ENCODE data around the gene PTCD1.
"Not testable (repeated sequence)": the region's sequence is repeated elsewhere in the genome, so short reads cannot be mapped to it uniquely, and the experiment has no call there.

The PTCD1 gene

DNA sequence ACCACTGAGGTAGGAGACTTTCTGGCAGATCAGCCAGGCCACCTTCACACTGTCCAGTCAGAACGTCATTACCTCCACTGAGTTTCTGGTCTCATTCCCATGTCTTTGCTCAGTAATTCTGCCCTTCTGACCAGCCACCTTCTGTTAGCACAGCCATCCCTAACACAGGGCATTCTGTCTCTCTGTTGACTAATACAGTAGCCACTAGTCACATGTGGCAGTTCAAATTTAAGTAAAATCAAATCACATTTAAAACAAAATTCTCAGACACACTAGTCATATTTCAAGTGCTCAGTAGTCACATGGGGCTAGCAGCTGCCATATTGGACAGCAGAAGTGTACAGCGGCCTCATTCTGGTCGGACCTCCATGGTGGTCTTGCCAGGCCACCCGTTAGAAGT lies 7.5 kb upstream of the PTCD1 start:
- DNase-seq (ENCODE audit: extremely low spot score), result no peak
- TF ChIP-seq BHLHE40 (IDR thresholded peaks at IDR 0.05; ENCODE audit: borderline replicate concordance), result no peak
- no peak for TF ChIP-seq L3MBTL2 (conservative IDR thresholded peaks at IDR 0.05)
- TF ChIP-seq ARNT (IDR thresholded peaks at IDR 0.05), result no peak
- TF ChIP-seq SUZ12 (IDR thresholded peaks at IDR 0.05), result no peak
- TF ChIP-seq FOXA1 (IDR thresholded peaks at IDR 0.05), result no peak
- TF ChIP-seq FOXM1 (IDR thresholded peaks at IDR 0.05; ENCODE audit: borderline replicate concordance), result no peak
- TF ChIP-seq CTBP1 (IDR thresholded peaks at IDR 0.05; ENCODE audit: borderline replicate concordance), result no peak
- ChIA-PET CTCF (no interaction called here), POLR2A (no interaction called here)

DNA sequence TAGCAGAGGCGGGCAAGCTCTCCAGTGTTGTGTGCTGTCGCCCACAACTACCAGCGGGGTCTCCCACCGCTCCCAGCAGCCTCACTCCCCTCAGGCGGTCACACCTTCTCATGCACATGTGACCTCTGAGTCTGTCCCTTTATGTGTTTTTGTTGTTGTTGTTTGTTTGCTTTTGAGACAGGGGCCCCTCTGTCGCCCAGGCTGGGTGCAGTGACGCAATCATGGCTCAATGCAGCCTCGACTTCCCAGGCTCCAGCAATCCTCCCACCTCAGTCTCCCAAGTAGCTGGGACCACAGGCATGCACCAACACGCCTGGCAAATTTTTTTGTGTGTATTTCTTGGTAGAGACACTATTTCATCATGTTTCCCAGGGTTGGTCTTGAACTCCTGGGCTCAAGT lies 1.6 kb upstream of the PTCD1 start:
- DNase-seq (ENCODE audit: extremely low spot score), result no peak
- ChIA-PET CTCF (no interaction called here), POLR2A (interaction anchor here (3.2 kb wide), 1 partner anchor 32 kb away, joined by 20 read pairs; the partner anchor contains the start of genes BUD31 and PDAP1)
- TF ChIP-seq TARDBP (IDR thresholded peaks at IDR 0.05) (no peak), NFRKB (IDR thresholded peaks at IDR 0.05) (no peak), LEF1 (IDR thresholded peaks at IDR 0.05; ENCODE audit: borderline replicate concordance) (no peak), PKNOX1 (IDR thresholded peaks at IDR 0.05) (no peak), CTBP1 (IDR thresholded peaks at IDR 0.05; ENCODE audit: borderline replicate concordance) (no peak), SP1 (IDR thresholded peaks at IDR 0.05) (no peak), ELF4 (IDR thresholded peaks at IDR 0.05) (no peak), L3MBTL2 (conservative IDR thresholded peaks at IDR 0.05) (no peak), FOXA1 (IDR thresholded peaks at IDR 0.05) (no peak)

- CTCF ChIA-PET, result no interaction called here
- no peak for TF ChIP-seq TARDBP (IDR thresholded peaks at IDR 0.05)
- no peak for TF ChIP-seq SUZ12 (IDR thresholded peaks at IDR 0.05)
- TF ChIP-seq CTBP1 (IDR thresholded peaks at IDR 0.05; ENCODE audit: borderline replicate concordance), result no peak
- TF ChIP-seq PKNOX1 (IDR thresholded peaks at IDR 0.05), result no peak
- TF ChIP-seq SP1 (IDR thresholded peaks at IDR 0.05), result no peak
- TF ChIP-seq BHLHE40 (IDR thresholded peaks at IDR 0.05; ENCODE audit: borderline replicate concordance), result no peak
- no peak for TF ChIP-seq ARNT (IDR thresholded peaks at IDR 0.05)
- TF ChIP-seq ZNF384 (IDR thresholded peaks at IDR 0.05), result no peak
- no peak for TF ChIP-seq LEF1 (IDR thresholded peaks at IDR 0.05; ENCODE audit: borderline replicate concordance)
- TF ChIP-seq FOXM1 (IDR thresholded peaks at IDR 0.05; ENCODE audit: borderline replicate concordance), result no peak
- POLR2A ChIA-PET, result interaction anchor here (0.6 to 3.2 kb wide), 13 partner anchors 9 to 688 kb away, joined by 3 to 20 read pairs (median 4); partner anchors contain the start of genes ATP5MF, BUD31, PDAP1 and ZKSCAN5
- DNase-seq (ENCODE audit: extremely low spot score), result no peak
Measured at GRCh38 chr7:99437946-99438572, 539 bp downstream of the PTCD1 start.

DNA sequence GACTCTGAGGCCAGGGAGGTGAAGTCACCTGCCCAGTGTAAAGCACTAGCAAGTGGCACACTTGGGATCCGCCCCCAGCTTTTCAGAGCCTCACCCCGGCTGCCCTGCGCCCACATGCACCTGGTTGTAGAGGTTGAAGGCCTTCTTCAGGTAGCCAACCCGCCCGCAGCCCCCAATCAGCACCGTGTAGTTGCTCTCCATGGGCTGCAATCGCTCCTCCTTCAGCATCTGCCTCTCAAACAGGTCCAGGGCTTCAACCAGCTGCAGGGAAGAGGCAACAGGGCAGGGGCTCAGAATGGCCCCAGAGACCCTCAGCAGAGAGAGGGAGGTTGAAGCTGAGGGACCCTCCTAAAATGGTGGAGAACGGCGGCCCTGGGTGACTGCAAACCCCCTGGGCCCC lies 5.4 kb downstream of the PTCD1 start:
- DNase-seq (ENCODE audit: extremely low spot score), result no peak
- POLR2A ChIA-PET, result no interaction called here
- no peak for TF ChIP-seq HDGF (IDR thresholded peaks at IDR 0.05; ENCODE audit: borderline replicate concordance)
- CTCF ChIA-PET, result no interaction called here

DNA sequence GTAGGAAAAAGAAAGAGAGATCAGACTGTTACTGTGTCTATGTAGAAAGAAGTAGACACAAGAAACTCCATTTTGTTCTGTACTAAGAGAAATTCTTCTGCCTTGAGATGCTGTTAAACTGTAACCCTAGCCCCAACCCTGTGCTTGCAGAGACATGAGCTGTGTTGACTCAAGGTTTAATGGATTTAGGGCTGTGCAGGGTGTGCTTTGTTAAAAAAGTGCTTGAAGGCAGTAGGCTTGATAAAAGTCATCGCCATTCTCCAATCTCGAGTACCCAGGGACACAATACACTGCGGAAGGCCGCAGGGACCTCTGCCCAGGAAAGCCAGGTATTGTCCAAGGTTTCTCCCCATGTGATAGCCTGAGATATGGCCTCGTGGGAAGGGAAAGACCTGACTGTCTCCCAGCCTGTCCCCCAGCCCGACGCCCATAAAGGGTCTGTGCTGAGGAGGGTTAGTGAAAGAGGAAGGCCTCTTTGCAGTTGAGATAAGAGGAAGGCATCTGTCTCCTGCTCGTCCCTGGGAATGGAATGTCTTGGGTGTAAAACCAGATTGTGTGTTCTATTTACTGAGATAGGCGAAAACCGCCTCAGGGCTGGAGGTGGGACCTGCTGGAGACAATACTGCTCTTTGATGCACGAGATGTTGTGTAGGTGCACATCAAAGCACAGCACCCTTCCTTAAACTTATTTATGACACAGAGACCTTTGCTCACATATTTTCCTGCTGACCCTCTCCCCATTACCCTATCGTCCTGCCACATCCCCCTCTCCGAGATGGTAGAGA lies 6.7 kb downstream of the PTCD1 start:
- CTCF ChIA-PET; POLR2A ChIA-PET; DNase-seq (ENCODE audit: extremely low spot score): not testable (repeated sequence)

DNA sequence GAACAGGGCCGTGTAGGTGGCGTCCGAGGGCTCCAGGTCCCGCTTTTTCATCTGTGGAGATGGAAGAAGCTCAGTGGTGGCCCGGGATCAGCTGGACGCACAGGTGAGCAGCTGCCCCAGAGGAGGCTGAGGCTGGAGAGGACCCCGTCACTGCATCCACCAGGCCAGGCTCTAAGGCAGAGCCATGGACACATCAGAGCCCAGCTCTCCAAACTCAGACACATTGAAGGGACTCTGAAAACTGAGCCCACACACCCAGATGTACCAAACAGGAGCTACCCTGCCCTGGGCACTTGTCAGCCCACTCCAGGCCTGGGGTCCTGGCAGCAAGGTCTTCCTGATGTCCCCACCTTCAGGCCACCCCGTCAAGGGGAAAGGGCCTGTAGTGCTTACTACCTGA lies 8.8 kb downstream of the PTCD1 start:
- TF ChIP-seq NFRKB (IDR thresholded peaks at IDR 0.05), result no peak
- no peak for TF ChIP-seq CTBP1 (IDR thresholded peaks at IDR 0.05; ENCODE audit: borderline replicate concordance)
- TF ChIP-seq PKNOX1 (IDR thresholded peaks at IDR 0.05), result no peak
- TF ChIP-seq L3MBTL2 (conservative IDR thresholded peaks at IDR 0.05), result no peak
- no peak for TF ChIP-seq SUZ12 (IDR thresholded peaks at IDR 0.05)
- TF ChIP-seq BHLHE40 (IDR thresholded peaks at IDR 0.05; ENCODE audit: borderline replicate concordance), result no peak
- TF ChIP-seq ARNT (IDR thresholded peaks at IDR 0.05), result no peak
- TF ChIP-seq FOXM1 (IDR thresholded peaks at IDR 0.05; ENCODE audit: borderline replicate concordance), result no peak
- no peak for TF ChIP-seq FOXA1 (IDR thresholded peaks at IDR 0.05)
- TF ChIP-seq ELF4 (IDR thresholded peaks at IDR 0.05), result no peak
- no peak for TF ChIP-seq TARDBP (IDR thresholded peaks at IDR 0.05)
- TF ChIP-seq FOXK2 (IDR thresholded peaks at IDR 0.05), result no peak
- no peak for TF ChIP-seq LEF1 (IDR thresholded peaks at IDR 0.05; ENCODE audit: borderline replicate concordance)
- no peak for TF ChIP-seq ZNF384 (IDR thresholded peaks at IDR 0.05)
- TF ChIP-seq HDGF (IDR thresholded peaks at IDR 0.05; ENCODE audit: borderline replicate concordance), result no peak
- no peak for TF ChIP-seq SP1 (IDR thresholded peaks at IDR 0.05)
- CTCF ChIA-PET, result no interaction called here
- DNase-seq (ENCODE audit: extremely low spot score), result no peak
- POLR2A ChIA-PET, result no interaction called here
